Measurements from ENCODE around the gene IQCE. TPM values are rescaled to one million over a fixed set of nuclear protein-coding genes. Genes with fewer than 3 reads are reported as not detected.

Gene IQCE
- total RNA-seq, 1 experiment from 2014 or later: 35.8 TPM

DNA sequence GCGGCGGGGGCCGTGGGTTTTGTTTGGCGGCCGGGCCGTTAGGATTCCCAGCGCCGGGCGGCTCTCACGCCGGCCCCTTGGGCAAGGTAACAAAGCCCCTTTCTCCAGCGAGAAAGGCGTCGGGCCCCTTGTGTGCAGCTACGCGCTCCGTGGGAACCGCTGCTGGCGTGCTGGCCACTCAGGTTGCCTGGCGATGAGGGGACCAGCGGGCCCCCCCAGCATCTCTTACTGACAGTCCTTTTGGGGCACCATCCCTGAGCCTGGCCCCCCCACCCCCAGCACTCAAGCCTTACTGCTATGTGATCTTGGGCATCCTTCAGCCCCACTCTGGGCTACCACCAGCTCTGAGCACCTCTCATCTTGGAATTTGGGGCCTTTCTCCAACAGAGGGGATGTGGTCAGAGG, 37.4 kb upstream of the IQCE start:
- intact Hi-C loops (cut with micrococcal nuclease; ENCODE audit: unreplicated experiment): loop anchor here (5.0 to 10.0 kb wide), 4 partner anchors 44 to 987 kb away; partner anchors contain the start of genes GRIFIN, MAFK and SNX8
- no peaks in the 10 kb centered on the region for H3K36me3 ChIP-seq (ENCODE audit: low read depth)
- POLR2A ChIA-PET (ENCODE audit: unreplicated experiment): no interaction called here
- H3K27ac ChIP-seq: no peak overlapping the region
- H3K27me3 ChIP-seq (ENCODE audit: insufficient read depth, low read depth): no peaks in the 10 kb centered on the region
- no peaks in the 10 kb centered on the region for H4K20me1 ChIP-seq (ENCODE audit: insufficient read depth)
- peak overlapping the region; percentile 77 for H3K4me2 ChIP-seq
- H3K4me1 ChIP-seq (replicated peaks; ENCODE audit: insufficient read depth): peaks cover 64% of the 10 kb centered on the region
- peaks cover 33% of the 10 kb centered on the region for H3F3A ChIP-seq (ENCODE audit: insufficient read depth, low read depth)
- no peaks in the 10 kb centered on the region for H3K9me3 ChIP-seq (ENCODE audit: insufficient read depth, low read depth)
- no peak overlapping the region for H2AFZ ChIP-seq
- H3K9me2 ChIP-seq (ENCODE audit: insufficient read depth): no peaks in the 10 kb centered on the region
- H3K4me3 ChIP-seq: no peak overlapping the region
- peaks cover 13% of the 10 kb centered on the region for H3K79me2 ChIP-seq (ENCODE audit: low read depth)
- no peak for TF ChIP-seq EZH2 (IDR thresholded peaks at IDR 0.05; ENCODE audit: low read depth)
- TF ChIP-seq, protein P1, sequence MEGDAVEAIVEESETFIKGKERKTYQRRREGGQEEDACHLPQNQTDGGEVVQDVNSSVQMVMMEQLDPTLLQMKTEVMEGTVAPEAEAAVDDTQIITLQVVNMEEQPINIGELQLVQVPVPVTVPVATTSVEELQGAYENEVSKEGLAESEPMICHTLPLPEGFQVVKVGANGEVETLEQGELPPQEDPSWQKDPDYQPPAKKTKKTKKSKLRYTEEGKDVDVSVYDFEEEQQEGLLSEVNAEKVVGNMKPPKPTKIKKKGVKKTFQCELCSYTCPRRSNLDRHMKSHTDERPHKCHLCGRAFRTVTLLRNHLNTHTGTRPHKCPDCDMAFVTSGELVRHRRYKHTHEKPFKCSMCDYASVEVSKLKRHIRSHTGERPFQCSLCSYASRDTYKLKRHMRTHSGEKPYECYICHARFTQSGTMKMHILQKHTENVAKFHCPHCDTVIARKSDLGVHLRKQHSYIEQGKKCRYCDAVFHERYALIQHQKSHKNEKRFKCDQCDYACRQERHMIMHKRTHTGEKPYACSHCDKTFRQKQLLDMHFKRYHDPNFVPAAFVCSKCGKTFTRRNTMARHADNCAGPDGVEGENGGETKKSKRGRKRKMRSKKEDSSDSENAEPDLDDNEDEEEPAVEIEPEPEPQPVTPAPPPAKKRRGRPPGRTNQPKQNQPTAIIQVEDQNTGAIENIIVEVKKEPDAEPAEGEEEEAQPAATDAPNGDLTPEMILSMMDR (conservative IDR thresholded peaks at IDR 0.05): no peak
- DNase-seq: no peak
- CTCF ChIA-PET: interaction anchor here (0.6 kb wide), 2 partner anchors 88 to 1435 kb away, joined by 5 to 7 read pairs; no protein-coding TSS in a partner anchor
- BruUV-seq (replicated peaks): no TSS peak

GRCh38 chr7:2521952-2522591, 36.7 kb upstream of the IQCE start:
- Histone ChIP-seq H3K4me2 (peak overlapping the region; percentile 77), H4K20me1 (ENCODE audit: insufficient read depth) (no peaks in the 10 kb centered on the region), H3K27me3 (ENCODE audit: insufficient read depth, low read depth) (no peaks in the 10 kb centered on the region), H3K4me3 (peak overlapping the region; percentile 37; the same call in 1 of the 2 replicates), H3K27ac (no peak overlapping the region), H3K79me2 (ENCODE audit: low read depth) (peaks cover 13% of the 10 kb centered on the region), H2AFZ (no peak overlapping the region), H3F3A (ENCODE audit: insufficient read depth, low read depth) (peaks cover 34% of the 10 kb centered on the region), H3K9me2 (ENCODE audit: insufficient read depth) (no peaks in the 10 kb centered on the region), H3K4me1 (replicated peaks; ENCODE audit: insufficient read depth) (peaks cover 71% of the 10 kb centered on the region), H3K36me3 (ENCODE audit: low read depth) (no peaks in the 10 kb centered on the region), H3K9me3 (ENCODE audit: insufficient read depth, low read depth) (no peaks in the 10 kb centered on the region)
- peak in 1 of 2 experiments; percentile 57 for DNase-seq
- TF ChIP-seq, protein P1 (conservative IDR thresholded peaks at IDR 0.05): no peak
- TF ChIP-seq EZH2 (IDR thresholded peaks at IDR 0.05; ENCODE audit: low read depth): no peak
- no TSS peak for BruUV-seq (replicated peaks)
- POLR2A ChIA-PET (ENCODE audit: unreplicated experiment): no interaction called here
- intact Hi-C loops (cut with micrococcal nuclease; ENCODE audit: unreplicated experiment): loop anchor here (1.0 to 10.0 kb wide), 6 partner anchors 8 to 987 kb away; partner anchors contain the start of genes GRIFIN, MAFK, SNX8 and TTYH3
- CTCF ChIA-PET: interaction anchor here (0.6 kb wide), 2 partner anchors 87 to 1436 kb away, joined by 5 to 7 read pairs; no protein-coding TSS in a partner anchor

DNA sequence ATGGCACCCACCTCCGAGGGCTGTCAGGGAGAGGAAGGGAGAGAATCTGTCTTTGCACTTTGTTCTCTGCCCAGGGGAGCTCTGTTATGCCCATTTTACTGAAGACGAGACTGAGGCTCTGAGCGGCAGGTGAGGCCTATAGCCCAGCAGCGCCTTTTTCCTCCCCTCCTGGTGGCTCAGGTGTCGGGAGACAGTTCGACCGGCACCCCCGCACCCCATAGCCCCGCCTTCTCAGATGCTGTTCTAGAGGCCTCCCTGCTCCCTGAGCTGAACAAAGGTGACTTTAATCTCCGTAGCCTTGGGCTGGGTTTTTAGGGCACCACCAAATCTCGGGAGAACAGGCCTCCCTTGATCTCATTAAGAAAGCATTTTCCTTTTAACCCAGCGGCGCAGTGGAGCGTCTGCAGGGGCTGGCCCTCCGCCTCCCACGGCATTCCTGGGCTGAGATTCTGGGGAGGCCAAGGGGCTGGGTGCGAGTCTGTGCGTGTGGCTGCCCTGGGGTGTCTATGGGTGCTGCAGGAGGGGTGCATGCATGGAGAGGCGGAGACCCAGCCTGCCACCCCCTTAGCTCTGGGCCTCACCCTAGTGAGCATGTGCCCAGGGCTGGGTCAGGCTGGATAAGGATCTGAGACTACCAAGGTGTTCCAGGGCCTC, 35.9 kb upstream of the IQCE start:
- H3K4me2 ChIP-seq: peak overlapping the region; percentile 77
- TF ChIP-seq, protein P1 (conservative IDR thresholded peaks at IDR 0.05): no peak
- TF ChIP-seq EZH2 (IDR thresholded peaks at IDR 0.05; ENCODE audit: low read depth): no peak
- ChIA-PET POLR2A (ENCODE audit: unreplicated experiment) (interaction anchor here (0.6 kb wide), 1 partner anchor 989 kb away, joined by 3 read pairs; no protein-coding TSS in a partner anchor), CTCF (interaction anchor here (0.5 to 0.6 kb wide), 2 partner anchors 54 to 956 kb away, joined by 7 to 9 read pairs; no protein-coding TSS in a partner anchor)
- peaks cover 76% of the 10 kb centered on the region for H3K4me1 ChIP-seq (replicated peaks; ENCODE audit: insufficient read depth)
- no peak overlapping the region for H2AFZ ChIP-seq
- H3K27me3 ChIP-seq (ENCODE audit: insufficient read depth, low read depth): no peaks in the 10 kb centered on the region
- peak overlapping the region; percentile 75 for H3K27ac ChIP-seq
- intact Hi-C loops (cut with micrococcal nuclease; ENCODE audit: unreplicated experiment): loop anchor here (1.0 to 10.0 kb wide), 6 partner anchors 7 to 988 kb away; partner anchors contain the start of genes GRIFIN, MAFK, SNX8 and TTYH3
- H4K20me1 ChIP-seq (ENCODE audit: insufficient read depth): no peaks in the 10 kb centered on the region
- H3K9me2 ChIP-seq (ENCODE audit: insufficient read depth): no peaks in the 10 kb centered on the region
- no peaks in the 10 kb centered on the region for H3K36me3 ChIP-seq (ENCODE audit: low read depth)
- H3F3A ChIP-seq (ENCODE audit: insufficient read depth, low read depth): peaks cover 42% of the 10 kb centered on the region
- peak; percentile 87 to 92 for DNase-seq
- no TSS peak for BruUV-seq (replicated peaks)
- H3K79me2 ChIP-seq (ENCODE audit: low read depth): peaks cover 13% of the 10 kb centered on the region
- H3K4me3 ChIP-seq: peak overlapping the region; percentile 37; the same call in 1 of the 2 replicates
- no peaks in the 10 kb centered on the region for H3K9me3 ChIP-seq (ENCODE audit: insufficient read depth, low read depth)

All from PC-9 (cell line).